GM18498 (cell line): Measurements from ENCODE around the gene OMA1.
"Not testable (repeated sequence)": the region's sequence is repeated elsewhere in the genome, so short reads cannot be mapped to it uniquely, and the experiment has no call there.

ENCODE experiments used
- ATAC-seq: cut with Tn5 transposase; IDR thresholded peaks from one replicate; pipeline ENCODE4 v1.9.1; 2021; ENCODE audit warnings: mild to moderate bottlenecking, moderate library complexity; ENCODE audit not compliant: unreplicated experiment

OMA1 gene

DNA sequence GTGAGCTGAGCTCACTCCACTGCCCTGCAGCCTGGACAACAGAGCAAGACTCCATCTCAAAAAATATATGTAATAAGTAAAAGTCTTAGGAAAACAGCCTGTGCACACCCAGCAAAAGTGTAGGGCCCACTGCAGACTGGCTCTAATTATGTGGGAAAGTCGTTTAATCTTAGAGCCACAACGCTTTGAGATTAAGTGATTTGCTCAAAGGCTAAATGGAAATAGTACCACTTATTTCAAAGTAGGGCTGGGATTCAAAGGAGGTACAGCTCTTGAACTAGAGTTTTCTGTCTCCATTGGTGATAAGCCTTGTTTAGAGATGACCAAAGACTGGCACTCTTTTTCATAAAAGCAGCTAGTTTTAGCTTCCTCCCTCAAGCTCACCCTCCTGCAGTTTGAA is 28.3 kb upstream of the OMA1 start:
- no peak for ATAC-seq

DNA sequence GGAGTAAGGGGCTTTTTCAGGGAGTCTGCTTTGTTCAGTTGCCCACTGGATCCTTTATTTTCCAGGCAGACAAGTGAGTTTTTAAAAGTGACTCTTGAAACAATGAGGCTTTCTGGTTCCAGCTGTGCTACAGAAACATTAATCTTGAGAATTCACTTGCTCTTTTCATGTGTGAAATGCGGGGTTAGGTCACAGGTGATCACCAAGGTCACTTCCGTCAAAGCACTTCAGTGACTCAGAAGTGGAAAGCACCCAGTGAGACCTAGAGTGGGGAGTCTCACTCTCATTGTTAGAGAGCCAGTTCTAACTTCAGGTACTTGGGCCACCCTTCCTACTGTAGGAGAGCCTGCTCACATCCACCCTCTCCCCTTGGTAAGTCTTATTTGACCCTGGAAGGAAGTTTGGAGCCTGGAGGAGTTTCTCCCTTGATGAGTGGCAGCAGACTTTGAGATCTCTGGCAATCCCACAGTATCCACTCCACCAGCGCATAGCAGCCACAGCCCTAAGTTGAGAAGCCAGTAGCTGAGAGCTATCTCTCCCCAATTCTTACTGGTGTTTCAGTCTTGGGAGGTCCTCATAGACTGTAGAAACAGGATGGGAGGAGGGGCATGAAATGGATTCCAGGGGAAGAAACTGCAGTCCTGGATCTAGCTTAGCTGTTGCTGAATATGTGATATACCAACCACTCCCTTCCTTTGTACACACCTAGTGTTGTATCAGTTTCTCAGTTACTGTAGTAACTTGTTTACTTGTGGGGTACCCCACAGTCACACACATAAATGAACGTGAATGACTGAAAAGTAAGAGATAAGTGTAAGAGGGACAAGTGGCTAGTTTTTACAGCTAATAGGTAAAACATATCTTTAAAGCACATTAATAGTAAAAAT is 27.4 kb upstream of the OMA1 start:
- ATAC-seq: peak; percentile 95

DNA sequence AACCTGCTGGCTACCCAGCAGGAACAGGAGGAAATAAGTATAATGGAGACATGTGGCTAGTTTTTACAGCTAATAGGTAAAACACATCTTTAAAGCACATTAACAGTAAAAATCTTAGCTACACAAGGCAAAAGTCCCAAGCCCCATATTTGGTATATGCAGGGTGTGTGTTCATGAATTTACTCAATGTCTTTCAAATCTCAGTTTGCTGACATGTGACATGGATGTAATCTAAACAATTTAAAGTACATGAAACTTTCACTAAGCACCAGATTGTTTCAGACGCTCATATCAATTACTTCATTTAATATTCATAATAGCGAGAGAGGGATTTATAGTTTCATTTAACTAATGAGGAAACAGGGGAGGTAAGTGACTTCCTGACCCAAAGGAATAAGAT is 26.6 kb upstream of the OMA1 start:
- ATAC-seq: no peak

DNA sequence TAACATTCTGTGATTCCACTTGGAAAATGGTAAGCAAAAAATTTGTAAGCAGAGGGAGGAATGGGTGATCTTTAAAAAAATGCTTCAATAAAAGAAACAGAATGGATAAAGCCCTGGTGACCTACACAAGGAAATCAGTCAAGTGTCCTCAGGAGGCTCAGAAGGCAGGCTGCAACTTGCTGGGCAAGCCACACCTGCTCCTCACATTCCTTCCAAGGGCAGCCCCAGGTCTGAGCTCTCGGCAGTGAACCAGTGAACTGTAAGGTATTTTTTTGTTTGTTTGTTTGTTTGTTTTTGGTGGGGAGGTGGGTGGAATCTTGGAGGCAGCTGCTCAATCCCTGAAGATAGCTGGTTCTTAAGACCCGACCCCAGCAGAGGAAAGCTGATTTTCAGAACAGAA is 26.2 kb upstream of the OMA1 start:
- ATAC-seq: no peak

DNA sequence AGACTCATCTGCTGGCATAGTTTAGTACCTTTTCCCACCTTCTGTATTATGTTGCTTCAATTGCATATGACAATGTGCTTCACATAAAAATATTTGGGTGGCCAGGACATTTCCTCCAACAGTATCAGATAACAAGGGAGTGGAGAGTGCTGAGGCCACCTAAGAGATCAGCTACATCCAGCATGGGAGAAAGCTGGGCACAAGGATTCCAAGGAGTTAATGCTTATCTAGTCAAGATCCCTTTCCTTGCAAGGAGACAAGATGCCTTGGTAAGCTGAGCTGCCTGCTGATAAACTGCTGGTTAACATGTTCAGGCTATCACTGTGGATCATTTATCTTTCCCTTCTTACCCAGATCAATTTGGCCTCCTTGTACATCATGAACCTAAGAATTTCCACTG is 25.1 kb upstream of the OMA1 start:
- ATAC-seq: no peak

DNA sequence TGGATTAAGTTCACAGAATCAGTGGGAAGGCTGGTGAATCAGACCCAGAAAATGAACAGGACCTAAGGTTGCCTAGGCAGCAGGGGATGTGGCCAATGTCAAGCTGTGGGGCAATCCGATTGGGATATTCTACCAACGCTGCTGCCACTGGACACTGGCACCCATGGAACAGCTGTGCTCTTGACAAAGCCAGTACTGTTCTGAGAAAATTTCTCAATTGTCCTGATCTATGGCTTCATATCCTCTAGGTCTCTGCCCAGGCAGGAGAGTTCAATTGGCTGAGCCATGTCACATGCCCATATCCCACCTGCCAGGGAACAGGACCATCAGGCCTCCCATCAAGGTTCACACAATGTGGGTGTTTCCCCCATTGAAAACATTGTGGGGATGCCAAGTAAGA is 24.3 kb upstream of the OMA1 start:
- no peak for ATAC-seq

DNA sequence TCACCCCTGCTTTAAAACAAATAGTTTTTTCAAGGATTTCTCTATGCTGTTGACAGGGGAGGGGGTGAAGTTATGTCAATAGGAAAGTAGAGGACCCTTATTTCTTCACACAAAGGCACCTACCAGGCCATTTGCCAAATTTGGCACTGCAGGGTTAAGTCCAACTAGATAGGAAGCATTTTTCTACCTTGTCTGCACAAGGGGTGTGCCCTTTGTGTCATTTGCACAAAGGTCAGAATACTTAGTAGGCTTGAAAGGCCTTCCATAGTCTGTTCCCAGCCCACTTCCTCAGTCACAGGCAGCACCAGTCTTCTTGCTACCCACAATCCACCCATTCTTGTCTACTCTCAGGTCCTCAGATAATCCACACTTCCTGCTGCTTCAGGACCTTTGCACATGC is 23.6 kb upstream of the OMA1 start:
- no peak for ATAC-seq

DNA sequence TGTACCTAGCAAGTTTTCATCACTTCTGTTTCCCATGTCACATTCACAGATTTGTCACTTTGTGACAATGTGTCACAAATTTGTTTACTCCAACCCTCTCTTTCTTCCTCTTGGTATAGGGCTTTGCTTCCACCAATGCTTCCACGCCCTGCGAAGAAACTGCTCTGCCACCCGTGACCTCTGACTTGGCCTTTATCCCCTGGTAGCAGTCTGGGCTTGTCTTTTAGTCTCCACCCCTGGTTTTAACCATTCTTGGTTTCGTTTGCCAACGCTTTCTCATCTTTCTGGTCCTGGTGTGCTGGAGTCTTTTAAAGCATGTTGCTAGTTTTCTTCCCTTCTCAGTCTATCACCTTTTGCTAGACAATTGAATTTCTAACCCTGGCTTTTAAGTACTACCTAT is 22.4 kb upstream of the OMA1 start:
- ATAC-seq: no peak

DNA sequence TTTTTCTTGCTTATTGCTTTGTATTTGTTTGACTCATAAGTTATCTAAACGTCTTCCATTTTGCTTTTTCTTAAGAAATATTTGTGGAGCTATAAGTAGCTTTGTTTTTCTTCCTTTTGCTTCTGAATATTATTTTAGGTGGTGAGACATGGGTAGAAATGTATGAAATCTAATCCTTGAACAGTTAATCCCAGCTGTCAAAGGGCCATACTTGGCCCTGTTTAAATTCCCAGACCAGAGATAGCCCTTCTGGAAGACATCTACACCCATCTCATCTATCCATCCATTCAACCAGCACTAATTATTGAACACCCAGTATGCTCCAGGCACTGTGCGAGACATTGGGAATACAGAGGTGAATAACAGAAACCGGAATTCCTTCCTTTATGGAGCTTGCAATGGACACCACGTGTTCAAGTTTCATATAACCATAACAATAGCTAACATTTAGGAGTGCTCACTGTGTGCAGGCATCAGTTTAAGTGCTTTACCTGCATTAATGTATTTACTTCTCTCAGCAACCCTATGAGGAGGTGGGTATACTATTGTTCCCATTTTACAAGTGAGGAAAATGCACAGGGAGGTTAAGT is 21.8 kb upstream of the OMA1 start:
- ATAC-seq: no peak

DNA sequence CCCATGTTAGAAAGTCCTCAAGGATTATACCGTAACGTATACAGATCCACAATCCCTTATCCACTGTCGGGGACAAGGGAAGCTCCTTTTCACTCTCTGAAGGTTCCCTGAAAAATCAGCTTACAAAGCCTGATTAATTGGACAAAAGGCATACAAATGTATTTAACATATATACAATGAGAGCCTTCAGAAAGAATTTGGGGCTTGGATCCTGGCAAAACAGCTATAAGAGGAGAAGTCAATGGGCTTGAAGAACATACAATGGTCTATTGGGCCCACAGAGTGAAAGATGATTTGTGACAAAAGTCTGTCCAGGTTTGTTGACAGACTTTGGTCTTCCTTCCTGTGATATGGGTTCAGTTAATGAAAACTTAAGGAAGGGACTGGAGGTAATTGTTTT is 19.8 kb upstream of the OMA1 start:
- ATAC-seq: no peak

DNA sequence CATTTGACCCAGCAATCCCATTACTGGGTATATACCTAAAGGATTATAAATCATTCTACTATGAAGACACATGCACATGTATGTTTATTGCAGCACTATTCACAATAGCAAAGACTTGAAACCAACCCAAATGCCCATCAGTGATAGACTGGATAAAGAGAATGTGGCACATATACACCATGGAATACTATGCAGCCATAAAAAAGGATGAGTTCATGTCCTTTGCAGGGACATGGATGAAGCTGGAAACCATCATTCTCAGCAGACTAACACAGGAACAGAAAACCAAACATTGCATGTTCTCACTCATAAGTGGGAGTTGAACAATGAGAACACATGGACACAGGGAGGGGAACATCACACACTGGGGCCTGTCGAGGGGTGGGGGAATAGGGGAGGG is 17.2 kb upstream of the OMA1 start:
- ATAC-seq: not testable (repeated sequence)

DNA sequence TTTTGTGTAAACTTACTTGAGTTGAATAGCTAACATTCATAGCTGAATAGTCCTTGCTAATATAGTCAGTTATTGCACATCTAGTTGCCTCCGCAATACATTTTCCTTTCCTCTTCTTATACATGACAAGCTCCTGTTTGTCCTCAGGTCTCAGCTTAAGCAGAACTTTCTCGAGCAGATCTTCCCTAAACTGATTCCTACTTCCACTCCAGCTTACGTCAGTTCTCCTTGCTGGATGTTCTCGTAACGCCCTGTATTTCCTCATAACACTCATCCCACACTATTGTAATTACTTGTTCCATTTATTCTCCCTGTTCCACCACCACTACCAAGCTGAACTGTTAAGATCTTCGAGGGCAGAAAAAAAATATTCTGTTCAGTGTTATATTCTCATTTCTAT is 15.1 kb upstream of the OMA1 start:
- no peak for ATAC-seq

DNA sequence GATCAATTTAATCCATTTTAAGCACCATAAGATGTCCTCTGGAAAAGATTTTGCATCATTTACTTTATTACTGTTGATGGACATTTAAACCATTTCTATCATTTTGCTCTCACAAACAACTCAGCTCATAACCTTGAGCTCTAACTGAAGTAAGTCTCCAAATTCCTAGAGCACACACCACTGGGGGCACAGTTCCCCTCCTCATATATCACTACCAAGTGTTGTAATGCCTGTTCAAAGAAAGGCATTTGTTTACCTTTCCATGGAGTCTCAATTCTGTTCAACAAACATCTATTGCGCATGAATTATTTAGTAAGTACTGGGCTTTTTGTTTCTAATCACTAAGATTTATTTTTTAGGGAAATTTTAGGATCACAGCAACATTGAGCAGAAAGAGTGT is 8.9 kb upstream of the OMA1 start:
- ATAC-seq: no peak

DNA sequence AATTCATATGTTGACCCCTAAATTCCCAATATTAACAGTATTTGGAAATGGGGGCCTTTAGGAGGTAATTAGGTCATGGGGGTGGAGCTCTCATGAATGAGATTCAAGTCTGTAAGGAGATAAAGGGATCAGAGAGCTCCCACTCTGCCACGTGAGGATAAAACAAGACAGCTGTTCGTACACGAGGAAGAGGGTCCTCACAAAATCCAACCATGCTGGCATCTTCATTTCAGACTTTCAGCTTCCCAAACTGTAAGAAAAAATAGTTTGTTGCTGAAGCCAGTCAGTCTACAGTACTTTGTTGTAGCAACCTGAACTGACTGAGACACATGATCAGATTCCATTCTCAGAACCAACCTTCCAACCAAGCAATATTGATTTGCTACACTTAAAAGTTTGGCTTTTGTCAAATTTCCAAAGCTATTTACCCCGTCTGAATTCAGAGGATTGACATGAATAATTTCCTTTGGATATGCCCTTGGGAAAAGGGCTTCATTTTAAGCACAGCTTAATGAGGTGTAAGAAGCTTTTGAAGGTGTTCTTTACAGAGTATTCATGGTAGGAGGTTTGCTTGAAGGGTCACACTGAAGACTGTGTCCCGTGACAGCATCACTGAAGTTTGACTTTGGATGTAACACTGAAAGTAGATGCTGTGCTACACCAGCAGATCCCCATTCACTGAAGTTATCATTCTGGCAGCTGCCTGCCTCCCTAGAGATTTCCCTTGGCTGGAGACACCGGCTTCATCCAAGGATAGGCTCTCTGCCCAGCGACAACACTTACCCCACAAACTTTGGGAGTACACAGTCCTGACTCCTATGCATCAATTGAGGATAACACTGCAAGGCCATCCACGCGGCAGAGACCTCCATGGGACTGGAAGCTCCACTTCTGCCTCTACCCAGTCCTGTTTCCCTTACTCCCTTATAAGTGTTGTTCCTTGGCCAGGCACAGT is 4.9 kb upstream of the OMA1 start:
- ATAC-seq: no peak

DNA sequence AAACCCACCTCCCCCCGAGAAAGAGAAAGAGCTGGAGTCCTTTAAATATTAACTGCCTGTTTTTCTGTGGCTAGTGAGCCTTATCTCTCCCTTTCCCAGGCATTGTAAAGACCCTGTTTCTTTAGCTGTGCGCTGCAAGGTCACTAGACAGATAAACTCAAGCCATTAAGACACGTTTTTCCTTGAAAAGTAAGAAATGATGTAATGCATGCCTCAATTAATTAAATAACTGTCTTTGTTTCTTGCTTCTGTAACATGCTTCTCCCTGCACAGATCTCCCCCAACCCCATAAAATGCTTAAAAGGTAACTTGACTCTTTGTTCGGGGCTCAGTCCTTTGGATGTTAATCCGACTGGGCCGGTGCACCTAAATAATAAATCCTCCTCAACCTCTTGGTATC is 2.8 kb upstream of the OMA1 start:
- not testable (repeated sequence) for ATAC-seq

DNA sequence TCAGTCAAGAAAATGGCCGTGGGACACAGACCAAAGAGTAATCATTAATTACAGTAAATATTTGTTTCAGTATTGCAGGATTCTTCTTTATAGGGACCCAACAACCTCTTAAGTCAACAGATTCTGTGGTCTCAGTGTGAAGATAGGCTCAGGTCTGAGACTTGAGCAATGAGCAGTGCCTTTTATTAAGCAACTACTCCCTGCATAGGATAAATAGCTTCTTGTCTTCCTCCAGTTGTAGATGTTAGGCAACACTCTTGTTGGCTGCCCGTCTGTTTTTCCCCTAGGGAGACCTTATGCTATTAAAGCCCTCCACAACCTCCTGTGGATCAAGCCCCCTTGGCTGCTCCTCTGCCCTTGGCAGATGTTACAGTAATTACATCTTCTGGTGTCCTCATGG is 1.8 kb upstream of the OMA1 start:
- ATAC-seq: no peak

DNA sequence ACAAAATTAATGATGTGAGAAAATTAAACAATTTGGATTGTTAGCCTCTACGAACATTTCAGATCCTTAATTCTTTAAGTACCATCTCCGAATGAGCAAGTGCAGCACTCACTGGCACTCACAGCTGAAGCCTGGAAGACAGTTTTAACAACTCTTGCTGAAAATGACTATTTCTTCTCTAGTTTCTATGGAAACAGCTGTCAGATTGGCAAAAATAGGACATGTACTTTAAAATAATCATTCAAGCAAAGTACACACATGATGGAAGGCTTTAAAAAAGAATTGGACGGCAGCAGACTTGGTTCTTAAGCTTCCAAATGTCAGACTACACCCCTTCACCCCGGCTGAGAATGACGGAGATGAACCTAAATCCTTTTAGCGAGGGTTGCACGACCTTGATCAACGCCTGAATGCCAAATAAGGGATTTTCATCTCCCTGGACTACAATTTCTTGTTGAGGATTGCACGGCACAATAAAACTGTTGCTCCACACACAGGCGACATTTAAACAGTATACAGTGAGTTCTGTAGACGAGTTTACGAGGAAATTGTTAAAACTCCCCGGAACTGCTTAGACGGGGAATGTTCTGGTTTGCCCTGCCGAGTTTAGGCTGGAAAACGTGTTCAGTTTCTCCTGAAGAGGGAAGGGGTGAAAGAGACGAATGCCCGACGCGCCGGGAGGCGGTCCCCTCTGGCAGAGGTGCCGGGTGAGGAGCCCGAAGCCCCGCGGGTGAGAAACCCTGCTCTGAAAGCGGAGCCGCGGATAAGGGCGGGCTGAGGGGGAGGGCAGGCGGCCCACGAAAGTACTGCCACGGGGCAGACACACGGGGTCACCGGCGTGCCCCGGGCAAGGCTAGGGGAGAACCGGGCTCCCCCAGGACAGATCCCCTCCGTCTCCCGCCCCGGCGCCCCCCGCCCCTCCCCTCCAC is 671 bp downstream of the OMA1 start:
- ATAC-seq: peak; percentile 59

DNA sequence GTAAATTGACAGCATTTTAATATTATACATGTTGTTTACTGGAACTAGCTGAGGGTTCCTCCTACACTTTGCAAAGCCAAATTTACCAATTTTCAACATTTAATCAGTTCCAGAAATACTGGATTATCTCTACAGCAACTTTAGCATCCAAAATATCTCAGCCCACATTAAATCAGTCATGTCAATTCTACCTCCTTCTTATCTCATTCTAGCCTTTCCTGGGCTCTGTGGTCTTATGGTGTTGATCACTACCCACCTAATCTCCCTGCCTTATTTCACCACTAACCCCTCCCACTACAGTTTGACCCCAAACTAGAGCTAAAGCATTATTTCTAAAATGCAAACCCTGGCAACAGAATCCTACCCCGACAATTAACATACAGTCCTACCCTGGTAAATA is 3.3 kb downstream of the OMA1 start:
- ATAC-seq: no peak

DNA sequence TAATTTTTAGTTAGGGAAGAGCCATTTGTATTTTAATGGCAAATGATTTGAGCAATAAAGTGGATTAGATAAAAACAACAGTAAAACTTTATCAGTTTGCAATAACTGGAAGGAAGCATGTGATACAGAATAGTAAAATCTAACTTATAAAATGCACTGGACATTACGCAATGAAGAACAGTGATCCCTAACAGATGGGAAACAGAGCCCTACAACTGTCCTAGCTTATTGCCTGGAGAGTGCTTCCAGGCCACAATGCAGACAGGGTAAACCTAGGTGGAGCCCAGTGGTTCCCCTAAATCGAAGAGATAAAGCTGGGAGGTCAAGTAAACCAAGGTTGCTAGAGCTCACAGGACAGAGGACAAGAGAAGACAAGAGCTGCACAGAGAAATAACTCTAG is 7.0 kb downstream of the OMA1 start:
- no peak for ATAC-seq

DNA sequence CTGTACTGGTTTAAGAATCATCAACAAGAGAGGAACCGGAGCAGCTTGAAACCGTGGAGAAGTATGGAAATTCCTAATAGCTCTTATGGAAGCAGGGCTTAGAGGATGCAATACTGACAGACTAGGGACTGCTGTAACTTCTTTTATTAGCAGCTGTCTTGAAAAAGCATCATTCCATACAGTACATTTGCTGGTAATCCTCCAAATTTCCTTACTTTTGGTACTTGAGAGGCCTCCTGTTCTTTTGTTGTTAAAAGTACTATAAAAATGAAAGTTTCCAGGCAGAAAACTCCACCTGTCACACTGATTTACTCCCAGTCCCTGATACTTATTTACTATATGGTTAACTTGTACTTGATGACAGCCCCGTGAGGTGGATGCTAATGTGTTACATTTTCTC is 7.7 kb downstream of the OMA1 start:
- no peak for ATAC-seq

DNA sequence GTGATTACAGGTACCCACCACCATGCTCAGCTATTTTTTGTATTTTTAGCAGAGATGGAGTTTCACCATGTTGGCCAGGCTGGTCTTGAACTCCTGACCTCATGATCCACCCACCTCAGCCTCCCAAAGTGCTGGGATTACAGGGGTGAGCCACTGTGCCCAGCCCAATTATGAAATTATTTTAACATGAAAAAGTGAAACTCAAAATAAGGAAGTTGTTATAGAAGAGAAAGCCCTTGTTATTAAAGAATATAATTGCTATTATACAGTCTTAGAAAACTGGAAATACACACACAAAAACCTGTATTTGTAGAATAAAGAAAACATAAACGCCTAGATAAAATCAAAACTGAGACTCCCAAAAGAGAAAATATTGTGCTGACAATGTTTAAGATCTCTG is 14.7 kb downstream of the OMA1 start:
- not testable (repeated sequence) for ATAC-seq
